Measurements from ENCODE around the gene NAPB.
A peak's percentile ranks its signal among the peaks of the same experiment; 100 is the strongest.

NAPB gene

DNA sequence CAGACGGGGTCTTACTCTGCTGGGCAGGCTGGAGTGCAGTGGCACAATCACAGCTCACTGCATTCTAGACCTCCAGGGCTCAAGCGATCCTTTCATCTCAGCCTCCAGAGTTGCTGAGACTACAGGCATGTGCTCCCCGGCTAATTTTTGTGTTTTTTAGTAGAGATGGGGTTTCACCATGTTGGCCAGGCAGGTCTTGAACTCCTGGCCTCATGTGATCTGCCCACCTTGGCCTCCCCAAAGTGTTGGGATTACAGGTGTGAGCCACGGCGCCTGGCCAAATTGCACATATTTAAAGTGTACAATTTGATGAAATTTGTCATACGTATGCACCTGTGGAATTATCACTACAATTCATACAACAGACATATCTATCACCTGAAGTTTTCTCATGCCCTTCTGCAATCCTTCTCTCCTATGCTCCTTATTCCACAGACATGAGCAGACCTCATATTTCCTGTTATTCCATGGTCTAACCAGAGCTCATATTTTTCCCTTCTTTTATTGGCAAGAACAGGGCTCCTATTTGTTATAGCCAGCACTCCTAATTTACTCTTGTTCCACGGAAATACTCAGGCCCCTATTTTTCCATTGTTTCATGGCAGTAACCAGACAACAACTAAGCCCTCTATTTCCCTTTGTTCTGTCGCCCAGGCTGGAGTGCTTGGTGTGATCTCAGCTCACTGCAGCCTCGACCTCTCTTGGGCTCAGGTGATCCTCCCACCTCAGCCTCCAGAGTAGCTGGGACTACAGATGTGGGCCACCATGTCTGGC, 16.0 kb upstream of the NAPB start:
- DNase-seq (ENCODE audit: low spot score) = no peak

DNA sequence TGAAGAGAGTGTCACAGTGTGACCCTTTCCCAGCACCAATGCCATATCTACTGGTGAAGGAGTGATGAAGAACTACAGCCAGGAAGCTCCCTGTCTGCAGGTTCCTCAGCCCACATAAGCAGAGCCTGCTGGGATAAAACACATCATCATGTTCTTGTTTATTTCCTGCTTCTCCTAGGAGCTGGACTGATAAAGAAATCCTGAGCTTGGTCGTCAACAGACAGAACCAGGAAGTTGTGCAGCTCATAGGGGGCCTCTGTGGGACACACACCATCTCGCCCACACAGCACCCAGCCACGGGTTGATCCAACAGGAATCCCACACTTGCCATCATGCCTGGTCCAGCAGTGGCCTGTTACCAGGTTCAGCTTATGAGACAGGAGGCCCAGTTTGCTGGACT, 15.4 kb upstream of the NAPB start:
- no peak for DNase-seq (ENCODE audit: low spot score)

DNA sequence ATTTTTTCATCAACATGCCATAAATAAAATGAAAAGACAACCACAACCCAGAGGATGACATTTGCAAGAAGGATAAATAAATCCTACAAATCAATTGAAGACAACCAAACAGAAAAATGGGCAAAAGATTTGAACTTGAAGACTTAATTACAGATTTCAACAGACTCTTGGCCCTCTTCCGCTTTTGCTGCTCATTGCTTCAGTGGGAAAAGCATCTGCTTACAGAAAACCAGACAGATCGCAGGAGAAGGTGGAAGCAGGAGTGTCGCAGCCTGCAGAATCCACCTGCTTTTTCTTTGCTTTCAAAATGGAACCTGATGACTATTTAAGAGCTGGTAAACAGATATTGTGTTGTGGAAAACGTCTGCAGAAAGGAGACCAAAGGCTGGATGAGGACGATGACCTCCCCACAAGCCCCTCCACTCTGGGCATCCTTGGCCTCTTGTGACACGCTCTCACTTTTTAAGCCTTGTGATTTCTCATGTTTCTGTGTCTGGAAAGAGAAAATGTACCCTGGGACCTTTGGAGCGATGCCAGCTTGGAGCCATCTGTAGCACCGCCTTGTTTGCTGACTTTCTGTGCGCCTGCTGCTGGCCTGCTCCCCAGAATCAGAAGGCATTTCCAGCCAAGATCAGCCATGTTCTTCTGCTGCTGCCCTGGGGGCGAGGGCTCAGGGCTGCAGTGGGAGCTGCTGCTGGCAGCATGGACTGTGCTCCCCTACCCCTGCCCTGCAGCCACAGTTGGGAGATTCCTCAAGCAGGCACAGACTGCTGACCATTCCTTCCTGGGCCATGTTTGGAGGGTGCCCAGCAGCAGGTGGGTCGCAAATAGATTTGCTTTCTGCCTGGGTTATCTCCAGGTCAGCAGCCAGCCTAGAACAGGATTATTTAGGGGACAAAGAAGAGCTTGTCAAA, 14.6 kb upstream of the NAPB start:
- DNase-seq (ENCODE audit: low spot score) = peak; percentile 22

DNA sequence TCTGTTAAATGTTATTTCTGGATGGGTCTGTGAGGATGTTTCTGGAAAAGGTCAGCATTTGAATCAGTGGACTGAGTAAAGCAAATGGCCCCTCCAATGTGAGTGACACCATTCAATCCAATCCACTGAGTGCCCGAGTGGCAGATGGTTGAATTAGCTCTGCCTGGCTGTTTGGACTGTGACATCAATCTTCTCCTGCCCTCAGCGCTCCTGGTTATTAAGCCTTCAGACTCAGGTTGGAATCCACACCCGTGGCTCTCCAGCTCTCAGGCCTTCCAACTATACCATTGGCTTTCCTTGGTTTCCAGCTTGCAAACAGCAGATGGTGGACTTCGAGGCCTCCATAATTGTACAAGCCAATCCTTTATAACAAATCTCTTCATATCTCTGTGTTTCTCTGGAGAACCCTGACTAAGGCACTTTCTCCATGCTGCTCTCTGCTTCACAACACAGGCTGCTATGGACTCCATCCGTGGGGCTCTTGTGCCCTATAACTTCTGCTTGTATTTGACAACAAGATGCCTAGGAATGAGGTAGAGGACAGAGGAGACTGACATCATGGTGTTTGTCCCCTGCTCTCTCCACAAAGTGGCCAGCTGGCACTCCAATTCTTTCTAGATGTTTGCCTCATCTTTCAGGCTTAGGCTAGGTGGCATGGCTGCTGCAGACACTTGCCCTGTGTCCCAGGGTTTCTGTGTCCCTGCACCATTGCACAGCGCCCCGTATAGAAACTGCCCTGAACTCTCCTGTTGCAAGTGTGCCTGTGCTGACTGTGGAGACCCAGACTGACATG, 13.4 kb upstream of the NAPB start:
- DNase-seq (ENCODE audit: low spot score) = no peak

DNA sequence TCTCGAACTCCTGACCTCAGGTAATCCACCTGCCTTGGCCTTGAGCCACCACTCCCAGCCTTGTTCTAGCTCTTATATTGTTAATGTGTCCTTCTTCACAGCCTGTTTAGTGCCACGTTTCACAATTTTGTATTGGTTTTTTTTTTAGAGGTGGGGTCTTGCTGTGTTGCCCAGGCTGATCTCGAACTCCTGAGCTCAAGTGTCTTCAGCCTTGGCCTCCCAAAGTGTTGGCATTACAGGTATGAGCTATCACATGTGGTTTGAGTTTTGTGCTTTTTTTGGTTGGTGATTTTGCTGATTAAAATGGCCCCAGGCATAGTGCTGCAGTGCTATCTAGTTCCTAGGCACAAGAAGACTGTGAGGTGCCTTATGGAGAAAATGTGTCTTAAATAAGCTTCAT, 12.3 kb upstream of the NAPB start:
- no peak for DNase-seq (ENCODE audit: low spot score)

DNA sequence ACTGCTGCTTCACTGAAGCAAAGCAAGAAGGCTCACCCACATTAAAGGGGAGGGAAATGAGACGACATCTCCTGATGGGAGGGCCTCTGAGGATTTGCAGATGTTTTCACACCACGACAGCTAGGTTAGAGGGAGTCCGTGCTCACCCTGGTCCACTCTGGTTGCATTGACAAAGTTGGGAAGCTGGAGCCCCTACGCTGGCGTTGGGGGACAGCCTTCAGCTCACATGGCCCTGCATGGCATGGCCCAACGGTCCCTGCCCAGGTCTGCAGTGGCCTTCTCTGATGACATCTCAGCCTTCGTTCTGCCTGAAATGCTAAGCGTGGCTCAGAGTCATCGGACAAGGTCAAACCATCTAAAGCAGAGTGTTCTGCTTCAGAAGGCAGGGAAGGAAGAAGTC, 3.8 kb upstream of the NAPB start:
- no peak for DNase-seq (ENCODE audit: low spot score)

DNA sequence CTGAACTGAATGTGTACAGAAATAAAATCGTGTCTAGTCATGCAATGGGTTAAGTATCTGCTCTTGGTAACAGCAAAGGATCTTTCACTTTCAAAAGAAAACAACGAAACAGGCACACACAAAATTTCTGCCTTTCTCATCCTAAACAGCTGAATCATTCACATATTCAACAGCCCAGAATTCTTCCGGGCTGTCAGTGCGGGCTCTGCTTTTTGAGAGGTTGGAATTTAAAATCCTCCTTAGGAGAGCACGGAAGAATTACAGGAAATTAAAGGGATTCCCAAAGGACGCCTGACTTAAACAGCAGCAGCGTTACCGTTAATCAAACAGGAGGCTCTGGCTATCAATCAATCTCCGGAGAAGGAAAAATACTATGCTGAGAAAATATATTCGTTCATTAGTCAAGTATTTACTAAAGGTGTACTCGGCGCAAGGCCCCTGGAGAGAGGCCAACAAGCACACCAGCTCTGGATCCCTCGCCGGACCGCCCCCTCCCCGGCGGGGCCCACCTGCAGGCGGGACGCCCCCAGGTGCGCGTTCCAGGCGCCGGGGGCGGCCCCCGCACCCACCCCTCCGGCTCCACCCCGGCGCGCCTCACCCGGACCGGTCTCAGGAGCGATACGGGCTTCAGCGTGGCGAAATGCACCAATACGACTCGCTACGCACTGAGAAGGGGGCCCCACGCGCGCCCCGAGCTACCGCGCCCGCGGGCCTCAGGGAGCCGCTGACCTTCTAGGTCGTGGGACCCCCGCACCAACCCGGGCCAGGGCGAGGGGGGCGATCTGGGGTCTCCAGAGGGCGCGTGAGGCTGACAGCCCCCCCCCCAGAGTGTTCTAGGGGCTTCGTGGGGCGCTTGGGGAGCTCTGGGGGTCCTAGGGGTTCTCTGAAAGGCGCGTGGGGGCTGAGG, 1.0 kb downstream of the NAPB start:
- DNase-seq (ENCODE audit: low spot score) = no peak

DNA sequence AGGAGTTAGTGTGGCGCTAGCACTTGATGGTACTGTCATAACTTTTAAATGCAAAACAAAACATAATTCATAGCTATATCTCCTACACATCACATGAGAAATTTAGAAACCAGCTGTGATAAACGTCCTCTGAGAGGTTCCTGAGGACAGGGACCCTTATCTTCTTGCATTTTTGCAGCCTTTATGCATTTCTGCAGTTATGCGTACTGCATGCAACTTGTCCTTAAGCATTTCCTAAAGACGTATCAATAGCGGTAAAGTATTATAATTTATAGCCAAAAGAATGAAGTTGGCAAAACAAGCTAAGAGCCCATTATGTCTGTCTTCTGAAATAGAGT, 1.7 kb downstream of the NAPB start:
- DNase-seq (ENCODE audit: low spot score) = no peak

DNA sequence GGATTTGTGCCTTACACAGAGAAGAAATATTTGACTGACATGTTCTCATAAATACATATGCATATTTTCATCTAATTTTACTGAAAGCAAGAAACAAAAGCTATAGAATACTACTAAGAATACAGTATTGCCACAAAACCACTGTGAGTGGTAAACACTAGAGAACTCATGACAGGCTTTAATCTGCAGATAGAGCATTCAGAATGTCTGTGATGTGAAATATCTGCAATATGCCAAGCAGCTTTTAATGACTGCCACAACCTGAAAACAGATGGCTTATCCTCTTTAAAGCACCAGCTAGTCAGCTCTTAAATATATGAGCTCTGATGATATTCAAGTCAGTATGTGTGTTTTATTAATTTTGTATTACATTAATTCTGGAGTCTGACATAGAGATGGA, 3.4 kb downstream of the NAPB start:
- no peak for DNase-seq (ENCODE audit: low spot score)

DNA sequence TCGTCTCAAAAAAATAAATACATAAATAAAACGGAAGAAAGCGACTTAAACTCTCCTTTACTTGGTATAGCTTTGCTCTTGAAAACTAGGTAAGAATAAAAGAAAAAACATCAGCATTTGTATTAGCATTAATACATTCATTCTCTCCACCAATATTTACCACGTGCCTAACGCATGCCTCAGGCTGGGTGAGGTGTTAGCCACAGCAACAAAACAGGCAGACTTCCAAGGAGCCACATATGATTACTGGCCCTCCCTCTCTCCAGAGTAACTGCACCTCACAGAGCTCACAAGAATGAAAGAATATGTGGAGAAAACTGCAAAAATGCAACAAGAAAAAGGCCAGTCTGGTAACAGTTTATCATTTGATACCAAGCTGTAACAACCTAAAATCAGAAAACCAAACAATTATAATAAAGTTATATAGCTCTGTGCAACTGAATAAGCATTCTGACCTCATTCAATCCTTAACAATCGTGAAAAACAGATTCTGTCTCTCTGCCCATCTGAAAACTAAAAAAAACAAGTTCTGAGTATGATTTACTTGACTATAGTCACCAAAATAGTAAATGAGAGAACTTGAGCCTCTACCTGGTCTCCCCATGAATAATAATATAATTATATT, 5.2 kb downstream of the NAPB start:
- no peak for DNase-seq (ENCODE audit: low spot score)

DNA sequence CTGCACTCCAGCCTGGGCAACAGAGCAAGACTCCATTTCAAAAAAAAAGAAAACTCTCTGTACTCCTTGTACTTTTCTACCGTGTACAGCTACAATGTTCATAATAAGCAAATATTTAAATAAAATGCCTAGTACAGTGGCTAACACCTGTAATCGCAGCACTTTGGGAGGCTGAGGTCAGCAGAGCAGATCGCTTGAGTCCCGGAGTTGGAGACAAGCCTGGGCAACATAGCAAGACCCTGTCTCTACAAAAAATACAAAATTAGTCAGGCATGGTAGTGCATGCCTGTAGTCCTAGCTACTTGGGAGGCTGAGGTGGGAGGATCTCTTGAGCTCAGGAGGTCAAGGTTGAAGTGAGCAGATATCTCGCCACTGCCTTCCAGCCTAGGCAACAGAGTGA, 5.7 kb downstream of the NAPB start:
- no peak for DNase-seq (ENCODE audit: low spot score)

DNA sequence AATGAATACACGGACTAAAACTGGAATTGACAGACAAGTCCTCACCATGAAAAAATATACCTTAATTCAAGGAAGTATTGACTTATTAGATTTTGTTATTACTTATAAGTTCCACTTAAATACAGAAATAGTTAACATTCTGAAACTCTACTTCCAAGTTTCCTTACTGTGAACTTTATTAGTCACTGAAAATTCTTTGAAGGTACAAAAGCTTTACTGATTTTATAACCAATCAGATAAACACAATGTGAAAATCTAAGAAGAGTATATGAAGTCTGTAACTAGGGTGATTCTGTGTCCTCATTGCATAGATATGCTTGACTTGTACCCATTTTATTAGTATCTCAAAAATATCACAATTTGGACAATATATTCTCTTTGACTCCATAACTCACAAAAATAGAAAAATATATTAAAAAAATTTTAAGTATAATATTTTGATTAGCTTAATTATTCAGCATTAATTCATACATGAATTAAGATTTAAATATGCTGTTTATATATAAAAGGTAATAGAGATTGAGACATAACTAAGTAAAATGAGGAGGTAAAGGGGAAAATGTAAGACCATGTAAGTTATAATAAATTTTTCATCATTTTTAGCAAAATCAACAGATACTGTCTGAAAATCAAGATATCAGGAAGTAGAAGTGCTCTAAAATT, 6.6 kb downstream of the NAPB start:
- DNase-seq (ENCODE audit: low spot score) = no peak

DNA sequence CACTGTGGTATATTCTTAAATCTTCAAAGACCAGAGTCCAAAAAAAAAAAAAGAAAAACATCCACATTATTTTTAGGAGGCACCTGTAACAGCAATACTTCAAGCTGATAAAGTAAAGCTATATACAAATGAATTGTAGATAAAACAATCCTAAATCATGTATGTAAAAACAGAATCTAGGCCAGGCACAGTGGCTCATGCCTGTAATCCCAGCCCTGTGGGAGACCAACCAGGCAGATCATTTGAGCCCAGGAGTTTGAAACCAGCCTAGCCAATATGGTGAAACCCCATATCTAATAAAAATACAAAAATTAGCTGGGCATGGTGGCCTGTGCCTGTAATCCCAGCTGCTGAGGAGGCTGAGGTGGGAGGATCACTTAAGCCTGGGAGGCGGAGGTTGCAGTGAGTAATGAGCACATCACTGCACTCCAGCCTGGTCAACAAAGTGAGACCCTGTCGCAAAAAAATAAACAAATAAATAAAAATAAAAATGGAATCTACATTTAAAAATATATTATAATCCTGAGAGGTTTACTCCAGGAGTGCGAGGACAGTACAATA, 7.3 kb downstream of the NAPB start:
- no peak for DNase-seq (ENCODE audit: low spot score)

DNA sequence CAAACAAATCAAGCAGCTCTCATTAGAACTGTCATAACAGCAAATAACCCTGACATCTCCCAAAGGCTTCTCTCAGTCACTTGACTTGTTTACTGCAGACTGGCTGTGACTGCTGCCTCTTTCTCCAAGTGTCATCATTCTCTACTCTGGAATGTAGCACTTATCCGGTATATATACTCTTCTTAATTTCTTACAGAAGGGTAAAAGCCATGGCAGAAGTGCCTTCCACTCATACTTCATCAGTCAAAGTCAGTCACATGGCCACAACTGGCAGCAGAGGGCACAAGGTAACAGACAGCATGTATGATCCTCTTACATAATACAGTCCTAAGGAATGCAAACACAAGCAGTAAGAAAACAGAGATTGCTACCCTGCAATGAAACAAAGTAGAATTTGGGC, 9.3 kb downstream of the NAPB start:
- no peak for DNase-seq (ENCODE audit: low spot score)

DNA sequence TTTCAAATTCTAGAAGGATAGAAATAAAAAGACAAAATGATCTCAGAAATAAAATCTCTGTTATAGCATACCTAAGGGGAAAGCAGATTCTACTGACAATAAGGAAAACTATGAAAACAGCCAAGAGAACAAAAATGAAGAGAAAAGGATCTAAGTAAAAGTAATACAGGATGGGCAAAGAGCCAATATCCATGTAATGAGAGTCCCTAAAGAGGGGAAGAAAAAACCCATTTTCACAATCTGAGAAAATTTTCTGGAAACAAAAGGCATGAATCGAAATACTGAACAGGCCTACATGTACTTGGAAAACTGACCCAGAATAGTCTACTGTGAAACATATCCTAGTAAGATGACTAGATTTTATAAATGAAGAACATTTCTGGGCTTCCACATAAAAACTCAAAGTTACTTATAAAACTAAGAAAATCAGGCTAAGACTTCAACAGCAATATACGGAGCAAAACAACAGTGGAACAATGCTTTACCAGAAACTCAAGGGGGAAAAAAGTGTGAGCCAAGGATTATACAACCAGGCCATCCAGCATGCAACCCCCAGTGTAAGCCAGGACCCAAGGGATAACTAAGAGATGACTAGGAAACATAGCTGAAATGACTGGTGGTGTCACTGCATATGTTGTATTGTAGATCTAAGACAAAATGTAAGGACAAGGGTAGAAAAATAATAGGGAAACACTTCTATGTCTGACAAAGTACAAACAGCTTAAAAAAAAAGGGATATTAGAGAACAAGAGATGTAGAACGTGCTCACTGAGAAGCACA, 10.2 kb downstream of the NAPB start:
- no peak for DNase-seq (ENCODE audit: low spot score)

DNA sequence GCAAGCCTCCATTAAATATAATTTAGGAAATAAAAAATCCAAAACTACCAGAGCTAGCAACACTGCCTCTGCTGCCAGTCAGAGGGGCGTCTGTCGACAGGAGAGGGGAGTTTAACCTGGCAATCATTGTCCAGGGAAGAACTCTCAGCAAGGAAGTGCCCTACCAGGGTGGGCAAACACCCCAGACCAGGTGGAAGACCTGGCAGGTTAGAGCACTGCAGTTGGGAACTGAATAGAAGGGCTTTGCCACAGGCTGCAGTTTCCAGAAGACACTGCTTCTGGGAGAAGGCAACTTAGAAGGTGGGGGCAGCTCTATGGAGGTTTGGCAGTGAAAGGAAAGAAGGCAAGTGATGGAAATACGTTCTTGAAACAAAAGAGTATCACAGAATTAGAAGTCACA, 11.5 kb downstream of the NAPB start:
- DNase-seq (ENCODE audit: low spot score) = no peak

DNA sequence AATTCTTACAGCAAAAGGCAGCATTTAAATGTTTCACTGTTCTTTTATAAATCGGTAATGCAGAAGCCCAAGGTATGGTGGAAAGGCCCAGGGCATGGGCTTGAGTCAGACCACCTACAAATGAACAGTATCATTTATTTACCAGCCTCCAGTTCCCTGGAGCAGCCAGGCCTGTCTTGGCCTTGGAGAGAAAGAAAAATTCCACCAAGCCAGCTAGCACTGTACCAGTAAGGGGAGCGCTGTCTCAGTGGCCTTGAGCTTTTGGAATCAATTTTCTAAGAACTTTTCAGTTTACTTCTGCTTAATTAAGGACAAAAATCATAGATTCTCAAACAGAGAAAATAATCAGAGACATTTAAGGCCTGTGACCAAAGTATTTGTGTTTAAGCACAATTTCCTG, 12.3 kb downstream of the NAPB start:
- DNase-seq (ENCODE audit: low spot score) = no peak

DNA sequence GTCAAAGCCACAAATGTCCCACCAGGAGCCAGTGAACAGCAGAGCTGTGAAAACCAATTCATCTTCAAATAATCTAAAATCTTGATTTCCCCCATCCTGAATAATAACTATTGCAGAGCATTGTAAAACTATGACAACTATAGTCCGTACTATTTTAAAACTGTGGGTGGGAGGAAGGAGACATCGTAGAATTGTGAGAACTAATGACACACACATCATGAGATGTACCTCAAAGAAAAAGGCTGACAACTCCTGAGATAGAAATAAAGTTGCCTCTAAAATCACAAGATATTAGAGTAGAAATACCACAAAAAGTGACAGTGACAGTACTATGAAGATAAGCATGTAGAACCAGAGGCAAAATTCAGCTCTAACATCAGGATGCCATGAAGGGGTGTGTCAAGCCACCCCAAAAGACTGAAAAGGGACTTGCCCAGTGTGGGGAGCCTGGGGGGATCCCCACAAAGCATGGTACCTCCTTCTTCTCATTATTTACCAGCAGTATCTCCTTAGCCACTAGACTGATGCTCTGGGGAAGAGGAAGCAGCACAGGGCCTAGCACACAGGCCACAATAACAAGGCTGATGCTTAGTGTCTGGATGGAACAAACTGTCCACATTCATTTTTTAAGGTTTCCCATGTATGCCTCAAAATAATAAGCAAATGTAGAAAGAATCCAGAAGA, 13.4 kb downstream of the NAPB start:
- no peak for DNase-seq (ENCODE audit: low spot score)

DNA sequence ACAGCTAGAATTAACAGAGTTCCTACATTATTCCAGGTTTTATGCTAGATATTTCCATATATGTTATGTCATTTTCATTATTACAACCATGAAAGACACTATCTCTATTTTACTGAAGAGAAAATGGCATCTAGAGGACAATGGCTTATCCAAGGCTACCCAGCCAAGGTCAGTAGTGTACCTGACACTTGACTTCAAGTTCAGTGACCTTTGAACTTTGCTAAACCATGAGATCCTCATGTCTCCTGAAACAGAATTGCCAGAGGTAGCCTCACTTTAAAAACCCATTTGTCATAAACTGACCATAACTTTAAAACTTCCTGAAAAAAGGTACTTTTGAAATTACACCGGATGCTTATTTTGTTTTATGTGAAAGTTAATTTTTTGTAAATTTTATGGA, 14.4 kb downstream of the NAPB start:
- DNase-seq (ENCODE audit: low spot score) = no peak
